ENCODE results near the gene FBXO30. TPM values are rescaled to one million over a fixed set of nuclear protein-coding genes. Genes with fewer than 3 reads are reported as not detected.

Gene FBXO30
- polyA plus RNA-seq, 4 donors, result 1.9 to 6.5 (median 3.9) TPM

GRCh38 chr6:145761584-145761983 lies 53.0 kb downstream of the FBXO30 start:
- no peak for DNase-seq
- H3K4me3 ChIP-seq (ENCODE audit: low read depth in 1 of 3, low read length in 3 of 3), result no peak overlapping the region
- H3K36me3 ChIP-seq (ENCODE audit: control insufficient read depth in 3 of 3, insufficient read depth in 2 of 3, low read depth in 1 of 3, low read length in 3 of 3), result no peaks in the 10 kb centered on the region
- no peaks in the 10 kb centered on the region for H3K9me3 ChIP-seq (ENCODE audit: control insufficient read depth in 2 of 2, insufficient read depth in 1 of 2, low read depth in 1 of 2, low read length in 1 of 2)
- FAIRE-seq, result no peak
- no peaks in the 10 kb centered on the region for H3K27me3 ChIP-seq (ENCODE audit: control insufficient read depth in 3 of 3, insufficient read depth in 3 of 3, low read length in 3 of 3)
- H3K4me1 ChIP-seq (ENCODE audit: control insufficient read depth in 3 of 3, insufficient read depth in 2 of 3, low read depth in 1 of 3, low read length in 2 of 3), result no peaks in the 10 kb centered on the region
- no peak overlapping the region for H3K27ac ChIP-seq (ENCODE audit: low read depth in 1 of 3, low read length in 2 of 3)

DNA sequence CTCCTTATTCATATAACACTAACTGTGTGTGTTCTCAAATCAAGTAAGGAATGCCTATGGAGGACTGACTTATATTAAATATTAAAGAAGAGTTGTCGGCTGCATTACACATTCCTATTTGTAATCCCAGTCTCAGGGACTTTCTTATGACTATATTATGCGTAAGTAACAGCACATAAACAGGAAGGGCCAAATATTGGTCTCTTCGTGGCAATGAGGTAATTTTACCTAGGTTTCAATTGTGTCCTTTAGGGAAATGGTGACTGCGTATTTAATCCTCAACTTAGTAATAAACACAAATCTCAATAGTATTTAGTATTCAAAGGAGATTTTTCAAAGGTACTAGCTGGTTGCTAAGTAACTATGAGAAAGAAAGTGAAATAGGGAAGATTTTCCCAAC lies 56.5 kb downstream of the FBXO30 start:
- 80 to 90% (median 84%) methylated on average over 4 of the region's 4 CpGs for WGBS, 3 donors
- Histone ChIP-seq H3K36me3 (ENCODE audit: control insufficient read depth in 3 of 3, insufficient read depth in 2 of 3, low read depth in 1 of 3, low read length in 3 of 3) (no peaks in the 10 kb centered on the region), H3K27ac (ENCODE audit: low read depth in 1 of 3, low read length in 2 of 3) (no peak overlapping the region), H3K4me1 (ENCODE audit: control insufficient read depth in 3 of 3, insufficient read depth in 2 of 3, low read depth in 1 of 3, low read length in 2 of 3) (no peaks in the 10 kb centered on the region), H3K27me3 (ENCODE audit: control insufficient read depth in 3 of 3, insufficient read depth in 3 of 3, low read length in 3 of 3) (no peaks in the 10 kb centered on the region), H3K9me3 (ENCODE audit: control insufficient read depth in 2 of 2, insufficient read depth in 1 of 2, low read depth in 1 of 2, low read length in 1 of 2) (no peaks in the 10 kb centered on the region), H3K4me3 (ENCODE audit: low read depth in 1 of 3, low read length in 3 of 3) (no peak overlapping the region)
- FAIRE-seq (no peak), DNase-seq (no peak)

GRCh38 chr6:145756170-145756662 lies 58.4 kb downstream of the FBXO30 start:
- H3K27me3 ChIP-seq (ENCODE audit: control insufficient read depth in 3 of 3, insufficient read depth in 3 of 3, low read length in 3 of 3), result no peaks in the 10 kb centered on the region
- DNase-seq, result peak; percentile 31 to 38
- H3K36me3 ChIP-seq (ENCODE audit: control insufficient read depth in 3 of 3, insufficient read depth in 2 of 3, low read depth in 1 of 3, low read length in 3 of 3), result no peaks in the 10 kb centered on the region
- H3K27ac ChIP-seq (ENCODE audit: low read depth in 1 of 3, low read length in 2 of 3), result no peak overlapping the region
- WGBS, 3 donors, result 15 to 48% (median 36%) methylated on average over 1 of the region's 1 CpG
- no peak for FAIRE-seq
- no peaks in the 10 kb centered on the region for H3K9me3 ChIP-seq (ENCODE audit: control insufficient read depth in 2 of 2, insufficient read depth in 1 of 2, low read depth in 1 of 2, low read length in 1 of 2)
- H3K4me3 ChIP-seq (ENCODE audit: low read depth in 1 of 3, low read length in 3 of 3), result no peak overlapping the region
- H3K4me1 ChIP-seq (ENCODE audit: control insufficient read depth in 3 of 3, insufficient read depth in 2 of 3, low read depth in 1 of 3, low read length in 2 of 3), result no peaks in the 10 kb centered on the region

DNA sequence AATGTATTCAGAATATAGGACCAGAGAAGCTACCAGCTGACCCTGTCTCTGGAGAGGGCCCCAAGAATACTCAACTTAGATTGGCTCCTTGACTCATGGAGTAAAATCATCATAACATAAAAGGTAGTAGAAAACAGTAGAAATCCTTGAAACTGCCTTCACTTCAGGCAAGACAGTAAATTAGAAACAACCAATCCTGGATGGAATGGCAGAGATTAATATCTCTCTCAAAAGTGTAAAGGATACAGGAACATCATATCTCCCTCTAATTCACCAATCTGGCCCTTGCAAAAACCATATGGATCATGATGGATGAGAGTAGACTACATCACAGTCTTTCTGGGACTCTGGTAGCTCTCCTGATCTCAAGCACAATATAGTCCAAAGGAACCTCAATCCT lies 58.9 kb downstream of the FBXO30 start:
- Histone ChIP-seq H3K4me3 (ENCODE audit: low read depth in 1 of 3, low read length in 3 of 3) (no peak overlapping the region), H3K9me3 (ENCODE audit: control insufficient read depth in 2 of 2, insufficient read depth in 1 of 2, low read depth in 1 of 2, low read length in 1 of 2) (no peaks in the 10 kb centered on the region), H3K27me3 (ENCODE audit: control insufficient read depth in 3 of 3, insufficient read depth in 3 of 3, low read length in 3 of 3) (no peaks in the 10 kb centered on the region), H3K27ac (ENCODE audit: low read depth in 1 of 3, low read length in 2 of 3) (no peak overlapping the region), H3K4me1 (ENCODE audit: control insufficient read depth in 3 of 3, insufficient read depth in 2 of 3, low read depth in 1 of 3, low read length in 2 of 3) (no peaks in the 10 kb centered on the region), H3K36me3 (ENCODE audit: control insufficient read depth in 3 of 3, insufficient read depth in 2 of 3, low read depth in 1 of 3, low read length in 3 of 3) (no peaks in the 10 kb centered on the region)
- DNase-seq, result no peak
- no peak for FAIRE-seq

GRCh38 chr6:145752638-145753037 lies 62.0 kb downstream of the FBXO30 start:
- Histone ChIP-seq H3K4me1 (ENCODE audit: control insufficient read depth in 3 of 3, insufficient read depth in 2 of 3, low read depth in 1 of 3, low read length in 2 of 3) (peaks cover 0 to 3% (median 0%) of the 10 kb centered on the region in 3 donors), H3K36me3 (ENCODE audit: control insufficient read depth in 3 of 3, insufficient read depth in 2 of 3, low read depth in 1 of 3, low read length in 3 of 3) (no peaks in the 10 kb centered on the region), H3K4me3 (ENCODE audit: low read depth in 1 of 3, low read length in 3 of 3) (no peak overlapping the region), H3K9me3 (ENCODE audit: control insufficient read depth in 2 of 2, insufficient read depth in 1 of 2, low read depth in 1 of 2, low read length in 1 of 2) (no peaks in the 10 kb centered on the region), H3K27me3 (ENCODE audit: control insufficient read depth in 3 of 3, insufficient read depth in 3 of 3, low read length in 3 of 3) (no peaks in the 10 kb centered on the region), H3K27ac (ENCODE audit: low read depth in 1 of 3, low read length in 2 of 3) (no peak overlapping the region)
- whole genome bisulfite sequencing, 3 donors, result 75 to 83% (median 80%) methylated on average over 2 of the region's 2 CpGs
- FAIRE-seq, result no peak
- no peak for DNase-seq

DNA sequence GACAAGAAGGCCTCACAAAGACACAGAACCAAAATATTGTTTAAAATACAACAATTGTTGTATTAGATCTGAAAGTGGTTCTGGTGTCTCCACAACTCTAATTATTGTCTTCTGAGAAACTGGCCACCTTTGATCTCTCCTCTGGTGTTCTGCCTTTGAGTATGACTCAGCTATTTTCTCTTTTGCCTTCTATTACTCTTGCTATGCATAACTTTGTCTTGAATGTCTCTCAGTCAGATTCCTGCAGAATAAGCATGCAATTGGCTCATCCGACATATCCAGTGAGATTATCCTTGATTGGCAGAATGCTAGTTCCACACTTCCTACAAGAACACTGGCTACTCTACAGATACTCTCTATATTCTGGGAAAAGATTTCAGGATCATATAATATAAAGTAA lies 65.0 kb downstream of the FBXO30 start:
- FAIRE-seq (no peak), DNase-seq (peak; percentile 59 to 74)
- Histone ChIP-seq H3K27me3 (ENCODE audit: control insufficient read depth in 3 of 3, insufficient read depth in 3 of 3, low read length in 3 of 3) (no peaks in the 10 kb centered on the region), H3K4me3 (ENCODE audit: low read depth in 1 of 3, low read length in 3 of 3) (no peak overlapping the region), H3K4me1 (ENCODE audit: control insufficient read depth in 3 of 3, insufficient read depth in 2 of 3, low read depth in 1 of 3, low read length in 2 of 3) (peaks cover 0 to 3% (median 0%) of the 10 kb centered on the region in 3 donors), H3K36me3 (ENCODE audit: control insufficient read depth in 3 of 3, insufficient read depth in 2 of 3, low read depth in 1 of 3, low read length in 3 of 3) (no peaks in the 10 kb centered on the region), H3K27ac (ENCODE audit: low read depth in 1 of 3, low read length in 2 of 3) (no peak overlapping the region), H3K9me3 (ENCODE audit: control insufficient read depth in 2 of 2, insufficient read depth in 1 of 2, low read depth in 1 of 2, low read length in 1 of 2) (no peaks in the 10 kb centered on the region)
- WGBS, 3 donors, result 16 to 43% (median 30%) methylated on average over 1 of the region's 1 CpG

GRCh38 chr6:145745861-145746260 lies 68.7 kb downstream of the FBXO30 start:
- H3K9me3 ChIP-seq (ENCODE audit: control insufficient read depth in 2 of 2, insufficient read depth in 1 of 2, low read depth in 1 of 2, low read length in 1 of 2), result no peaks in the 10 kb centered on the region
- H3K4me3 ChIP-seq (ENCODE audit: low read depth in 1 of 3, low read length in 3 of 3), result no peak overlapping the region
- no peaks in the 10 kb centered on the region for H3K27me3 ChIP-seq (ENCODE audit: control insufficient read depth in 3 of 3, insufficient read depth in 3 of 3, low read length in 3 of 3)
- 88 to 100% (median 94%) methylated on average over 1 of the region's 1 CpG for WGBS, 3 donors
- DNase-seq, result no peak
- FAIRE-seq, result no peak
- H3K36me3 ChIP-seq (ENCODE audit: control insufficient read depth in 3 of 3, insufficient read depth in 2 of 3, low read depth in 1 of 3, low read length in 3 of 3), result no peaks in the 10 kb centered on the region
- H3K4me1 ChIP-seq (ENCODE audit: control insufficient read depth in 3 of 3, insufficient read depth in 2 of 3, low read depth in 1 of 3, low read length in 2 of 3), result peaks cover 0 to 3% (median 0%) of the 10 kb centered on the region in 3 donors
- H3K27ac ChIP-seq (ENCODE audit: low read depth in 1 of 3, low read length in 2 of 3), result no peak overlapping the region

GRCh38 chr6:145744619-145745018 lies 70.0 kb downstream of the FBXO30 start:
- WGBS, 3 donors, result 81 to 93% (median 89%) methylated on average over 2 of the region's 2 CpGs
- no peak for FAIRE-seq

More at GRCh38 chr6:145744619-145745018, 70.0 kb downstream of the FBXO30 start:
- no peak for DNase-seq
- H3K27me3 ChIP-seq (ENCODE audit: control insufficient read depth in 3 of 3, insufficient read depth in 3 of 3, low read length in 3 of 3), result no peaks in the 10 kb centered on the region
- H3K4me3 ChIP-seq (ENCODE audit: low read depth in 1 of 3, low read length in 3 of 3), result no peak overlapping the region
- H3K4me1 ChIP-seq (ENCODE audit: control insufficient read depth in 3 of 3, insufficient read depth in 2 of 3, low read depth in 1 of 3, low read length in 2 of 3), result peaks cover 0 to under 1% (median 0%) of the 10 kb centered on the region in 3 donors
- no peak overlapping the region for H3K27ac ChIP-seq (ENCODE audit: low read depth in 1 of 3, low read length in 2 of 3)
- no peaks in the 10 kb centered on the region for H3K36me3 ChIP-seq (ENCODE audit: control insufficient read depth in 3 of 3, insufficient read depth in 2 of 3, low read depth in 1 of 3, low read length in 3 of 3)
- no peaks in the 10 kb centered on the region for H3K9me3 ChIP-seq (ENCODE audit: control insufficient read depth in 2 of 2, insufficient read depth in 1 of 2, low read depth in 1 of 2, low read length in 1 of 2)
